GM13976 (cell line): Measurements from ENCODE around the gene MAP2K5.

ENCODE experiments used
- DNase-seq: peaks from one replicate; pipeline ENCODE4 v3.0.0; 2012; ENCODE audit warnings: low spot score
- in situ Hi-C: fragments of 300-500 bp; cut with MboI; formaldehyde crosslinking; loops from one replicate; pipeline ENCODE4 v1.12.0; 2022; ENCODE audit warnings: low sequenced_read_pairs, mixed read lengths, inconsistent platforms; ENCODE audit not compliant: unreplicated experiment
- TF ChIP-seq, protein P1 (sequence below): IDR thresholded peaks from 2 replicates; pipeline ENCODE4 v1.5.1; 2012; ENCODE audit warnings: borderline replicate concordance, mild to moderate bottlenecking; ENCODE audit not compliant: insufficient read depth; ENCODE audit errors: extremely low read depth, missing control alignments, control extremely low read depth

MAP2K5 gene

DNA sequence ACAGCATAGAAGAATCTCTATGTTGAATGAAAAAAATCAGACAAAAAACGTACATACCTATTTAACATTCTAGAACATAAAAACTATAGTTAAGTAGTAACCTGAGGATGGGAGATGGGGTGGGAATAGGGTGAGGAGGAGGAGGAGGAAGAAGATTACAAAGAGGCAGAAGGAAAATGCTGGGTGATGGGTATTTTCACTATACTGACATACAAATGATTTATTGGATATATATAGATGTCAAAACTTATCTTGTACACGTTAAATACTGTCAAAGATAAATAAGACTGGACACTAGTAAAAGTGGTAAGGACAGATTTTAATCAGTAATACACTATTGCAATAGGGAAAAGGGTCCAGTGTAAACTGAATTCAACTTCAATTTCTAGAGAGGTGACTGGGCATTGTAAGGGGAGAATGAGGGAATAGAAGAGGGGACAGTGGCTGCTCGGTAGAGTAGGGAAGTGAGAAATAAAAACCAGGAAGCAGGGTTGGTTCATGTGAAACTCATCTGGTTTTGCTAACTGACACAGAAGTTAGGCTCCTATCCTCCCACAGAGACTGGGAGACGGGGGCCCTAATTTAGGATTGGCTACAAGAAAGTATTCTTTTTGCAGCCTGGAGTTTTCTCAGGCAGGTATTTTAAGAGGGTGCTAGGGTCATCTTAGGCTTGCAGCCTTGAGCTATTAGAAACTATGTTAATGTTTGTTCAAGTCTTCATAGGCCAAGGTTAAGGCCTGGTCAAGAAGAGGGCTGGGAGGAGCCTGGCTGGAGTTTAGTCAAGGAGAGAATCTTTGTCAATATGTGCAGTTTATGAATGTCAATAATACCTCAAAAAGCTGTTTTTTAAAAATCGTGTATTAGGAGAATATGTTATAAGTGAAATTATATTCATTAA lies 36.6 kb upstream of the MAP2K5 start:
- DNase-seq: no peak
- in situ Hi-C loops: no loop called here

DNA sequence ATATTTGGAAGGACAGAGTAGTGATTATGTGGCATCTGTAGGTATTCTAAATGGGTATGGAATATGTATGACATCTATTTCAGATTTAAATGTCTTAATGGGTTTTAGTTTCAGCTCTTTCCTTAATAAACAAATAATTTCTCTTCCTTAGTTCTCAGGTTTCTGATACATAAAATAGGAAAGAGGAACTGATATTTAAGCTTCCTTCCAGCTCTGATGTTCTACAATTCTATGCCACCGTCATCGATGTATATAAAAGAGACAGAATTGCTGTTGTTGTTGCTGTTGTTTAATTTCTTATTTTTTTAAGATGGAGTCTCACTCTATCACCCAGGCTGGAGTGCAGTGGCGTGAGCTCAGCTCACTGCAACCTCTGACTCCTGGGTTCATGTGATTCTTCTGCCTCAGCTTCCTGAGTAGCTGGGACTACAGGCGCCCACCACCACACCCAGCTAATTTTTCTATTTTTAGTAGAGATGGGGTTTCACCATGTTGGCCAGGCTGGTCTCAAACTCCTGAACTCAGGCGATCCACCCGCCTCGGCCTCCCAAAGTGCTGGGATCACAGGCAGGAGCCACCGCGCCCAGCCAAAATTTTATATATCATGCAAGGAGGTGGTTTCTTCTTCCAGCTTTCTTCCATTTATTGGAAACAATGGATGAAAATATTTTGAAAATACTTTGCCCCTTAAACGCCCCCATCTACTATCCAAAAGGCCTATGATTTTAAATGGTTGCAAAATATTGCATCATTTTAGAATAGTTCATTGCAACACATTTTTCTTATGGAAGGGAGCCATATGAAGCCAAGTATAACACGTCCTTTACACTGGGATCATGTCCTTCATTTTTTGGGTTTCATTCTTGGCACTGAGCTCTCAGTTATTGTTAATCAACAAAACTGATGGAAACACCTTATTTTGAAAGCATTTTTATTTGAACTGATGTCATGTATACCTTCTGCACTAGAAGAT lies 35.4 kb upstream of the MAP2K5 start:
- in situ Hi-C loops: no loop called here
- TF ChIP-seq, protein P1, sequence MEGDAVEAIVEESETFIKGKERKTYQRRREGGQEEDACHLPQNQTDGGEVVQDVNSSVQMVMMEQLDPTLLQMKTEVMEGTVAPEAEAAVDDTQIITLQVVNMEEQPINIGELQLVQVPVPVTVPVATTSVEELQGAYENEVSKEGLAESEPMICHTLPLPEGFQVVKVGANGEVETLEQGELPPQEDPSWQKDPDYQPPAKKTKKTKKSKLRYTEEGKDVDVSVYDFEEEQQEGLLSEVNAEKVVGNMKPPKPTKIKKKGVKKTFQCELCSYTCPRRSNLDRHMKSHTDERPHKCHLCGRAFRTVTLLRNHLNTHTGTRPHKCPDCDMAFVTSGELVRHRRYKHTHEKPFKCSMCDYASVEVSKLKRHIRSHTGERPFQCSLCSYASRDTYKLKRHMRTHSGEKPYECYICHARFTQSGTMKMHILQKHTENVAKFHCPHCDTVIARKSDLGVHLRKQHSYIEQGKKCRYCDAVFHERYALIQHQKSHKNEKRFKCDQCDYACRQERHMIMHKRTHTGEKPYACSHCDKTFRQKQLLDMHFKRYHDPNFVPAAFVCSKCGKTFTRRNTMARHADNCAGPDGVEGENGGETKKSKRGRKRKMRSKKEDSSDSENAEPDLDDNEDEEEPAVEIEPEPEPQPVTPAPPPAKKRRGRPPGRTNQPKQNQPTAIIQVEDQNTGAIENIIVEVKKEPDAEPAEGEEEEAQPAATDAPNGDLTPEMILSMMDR: no peak
- no peak for DNase-seq

More for the DNA sequence above, 36.6 kb upstream of the MAP2K5 start:
- TF ChIP-seq, protein P1: no peak

DNA sequence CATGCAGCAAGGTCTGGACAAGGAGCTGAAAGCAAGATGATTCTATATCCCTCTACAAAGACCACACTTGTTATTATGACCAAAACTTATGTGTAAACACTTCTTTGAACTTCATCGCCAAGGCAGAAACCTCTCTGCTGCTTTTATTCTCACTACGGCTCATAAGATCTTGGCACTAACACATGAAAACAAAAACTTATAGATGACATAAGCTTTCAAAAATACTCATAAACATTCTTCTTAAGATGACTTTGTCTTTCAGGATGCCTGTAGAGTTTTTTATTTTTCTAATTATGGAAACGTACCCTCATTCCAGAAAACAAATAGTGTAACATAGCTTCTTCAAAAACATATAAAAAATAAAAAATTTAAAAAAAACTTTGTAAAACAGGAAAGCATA lies 34.1 kb upstream of the MAP2K5 start:
- no peak for DNase-seq
- in situ Hi-C loops: no loop called here
- TF ChIP-seq, protein P1: no peak

DNA sequence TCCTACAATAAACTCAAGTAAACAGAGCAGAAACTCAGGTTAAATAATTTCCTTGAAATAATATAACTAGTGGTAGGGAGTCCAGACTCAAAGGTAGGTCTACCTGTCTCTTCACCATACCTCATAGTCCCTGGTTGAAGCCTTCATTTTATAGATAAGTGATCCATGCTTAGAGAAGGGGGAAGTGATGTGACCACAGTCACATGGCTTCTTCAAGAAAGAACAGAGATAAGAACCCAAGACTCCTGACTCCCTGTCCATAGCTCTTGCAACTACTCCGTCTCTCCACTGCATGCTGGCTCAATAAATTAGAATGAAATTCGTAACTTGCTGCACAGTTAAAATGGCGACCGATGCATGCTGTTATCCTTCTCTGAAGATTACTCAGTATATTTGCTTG lies 32.6 kb upstream of the MAP2K5 start:
- TF ChIP-seq, protein P1: no peak
- in situ Hi-C loops: no loop called here
- DNase-seq: no peak

DNA sequence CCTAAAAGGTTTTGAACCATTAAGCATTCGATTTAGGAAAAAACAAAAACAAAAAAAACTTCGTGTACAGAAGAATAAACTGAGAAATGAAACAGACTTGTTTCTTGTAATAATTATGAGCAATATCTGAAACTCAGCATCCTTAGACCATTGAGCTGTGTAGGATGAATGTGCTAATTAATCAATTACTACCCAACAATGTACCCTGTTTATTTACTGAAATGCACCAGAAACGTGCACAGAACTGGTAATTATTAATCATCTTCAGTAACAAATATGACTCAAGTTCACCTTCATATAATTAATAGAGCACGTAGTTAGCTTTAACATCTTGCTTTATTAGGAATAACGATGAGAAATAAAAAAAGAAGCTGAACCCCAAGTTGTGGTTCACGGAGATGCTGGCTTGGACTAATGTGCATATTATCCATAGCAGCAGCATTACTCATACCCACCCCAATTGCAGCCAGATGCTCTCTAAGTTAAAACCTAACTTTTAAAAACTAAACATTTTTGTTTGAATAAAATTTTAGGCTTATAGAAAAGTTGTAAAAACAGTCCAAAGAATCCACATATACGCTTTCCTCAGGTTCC lies 31.8 kb upstream of the MAP2K5 start:
- no peak for DNase-seq
- TF ChIP-seq, protein P1: no peak
- in situ Hi-C loops: no loop called here

DNA sequence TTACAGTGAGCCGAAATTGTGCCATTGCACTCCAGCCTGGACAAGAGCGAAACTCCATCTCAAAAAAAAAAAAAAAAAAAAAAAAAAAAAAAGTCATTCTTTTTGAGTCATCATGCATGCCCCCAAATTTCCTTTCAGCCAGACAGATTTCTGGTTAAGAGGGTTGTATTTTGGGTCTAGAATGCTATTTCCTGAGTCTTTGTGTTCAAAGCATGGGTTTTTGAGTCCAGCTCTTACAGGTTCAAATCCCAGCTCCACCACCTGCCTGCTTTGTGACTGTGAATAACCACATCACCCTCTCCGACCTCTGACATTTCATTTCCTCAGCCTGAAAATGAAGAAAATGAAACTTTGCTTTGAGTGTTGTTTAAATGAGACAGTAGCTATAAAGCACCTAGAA lies 30.9 kb upstream of the MAP2K5 start:
- TF ChIP-seq, protein P1: no peak
- in situ Hi-C loops: no loop called here
- DNase-seq: no peak
